Ecto neural progenitor cell (in vitro differentiated cells): ENCODE results near the gene PRKN.

Experiments used
- DNase-seq: peaks from one replicate; pipeline ENCODE4 v3.0.0-alpha.2; 2018; ENCODE audit warnings: low spot score

Gene PRKN

GRCh38 chr6:161961796-161962195 is 765.8 kb downstream of the PRKN start:
- no peak for DNase-seq

DNA sequence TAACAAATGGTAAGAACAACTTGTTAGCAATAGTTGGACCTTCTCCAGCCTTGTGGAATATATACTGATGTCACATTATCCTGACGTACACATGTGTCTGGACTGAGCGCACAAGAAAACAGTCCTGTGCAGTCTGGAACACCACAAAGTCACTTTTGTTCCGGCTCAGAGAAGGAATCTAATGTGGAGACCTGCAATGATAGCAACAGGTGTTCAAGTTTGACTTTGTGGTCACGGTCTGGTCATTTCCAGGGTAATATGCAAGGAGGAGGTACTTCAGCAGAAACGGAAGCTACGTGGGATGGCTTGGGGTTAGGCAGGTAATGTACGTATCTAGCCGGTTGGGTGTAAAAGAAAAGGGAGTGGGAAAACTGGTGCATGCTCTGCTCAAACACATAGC is 766.5 kb downstream of the PRKN start:
- DNase-seq = no peak

DNA sequence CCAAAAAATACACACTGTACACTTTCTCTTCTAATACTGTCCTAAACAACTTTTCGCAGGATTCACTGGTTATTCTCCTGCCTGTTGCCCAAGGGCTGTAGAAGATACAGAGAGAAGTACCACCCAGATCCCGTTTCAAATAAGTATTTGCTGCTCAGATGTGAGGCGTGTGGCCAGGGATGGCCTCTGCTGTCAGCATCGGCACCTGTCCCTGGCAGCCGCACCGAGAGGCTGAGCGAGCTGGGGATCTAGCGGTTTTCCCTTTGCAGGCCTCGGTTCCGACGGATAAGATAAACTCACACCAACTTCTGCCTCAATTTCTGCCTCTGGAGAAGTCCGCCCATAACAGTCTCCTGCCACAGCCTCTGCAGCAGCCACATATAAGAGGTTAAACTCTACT is 768.5 kb downstream of the PRKN start:
- DNase-seq = no peak

DNA sequence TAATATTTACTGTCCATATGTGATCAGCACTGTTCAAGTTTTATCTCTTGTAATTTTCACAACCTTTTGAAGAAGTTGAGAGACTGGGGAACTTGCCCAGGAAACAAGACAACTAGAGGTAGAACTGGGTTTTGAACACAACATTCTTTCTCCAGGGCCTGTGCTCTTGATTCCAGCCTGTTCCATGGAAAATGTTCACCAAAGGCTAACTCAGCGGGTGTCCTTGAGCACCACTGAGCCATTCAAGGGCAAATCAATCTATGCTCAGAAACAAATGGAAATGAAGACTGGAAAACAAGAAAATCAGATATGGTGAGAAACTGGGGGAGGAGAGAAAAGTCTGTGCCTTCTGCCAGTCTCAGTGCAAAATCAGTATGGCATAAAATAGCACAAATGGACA is 771.5 kb downstream of the PRKN start:
- DNase-seq = no peak

DNA sequence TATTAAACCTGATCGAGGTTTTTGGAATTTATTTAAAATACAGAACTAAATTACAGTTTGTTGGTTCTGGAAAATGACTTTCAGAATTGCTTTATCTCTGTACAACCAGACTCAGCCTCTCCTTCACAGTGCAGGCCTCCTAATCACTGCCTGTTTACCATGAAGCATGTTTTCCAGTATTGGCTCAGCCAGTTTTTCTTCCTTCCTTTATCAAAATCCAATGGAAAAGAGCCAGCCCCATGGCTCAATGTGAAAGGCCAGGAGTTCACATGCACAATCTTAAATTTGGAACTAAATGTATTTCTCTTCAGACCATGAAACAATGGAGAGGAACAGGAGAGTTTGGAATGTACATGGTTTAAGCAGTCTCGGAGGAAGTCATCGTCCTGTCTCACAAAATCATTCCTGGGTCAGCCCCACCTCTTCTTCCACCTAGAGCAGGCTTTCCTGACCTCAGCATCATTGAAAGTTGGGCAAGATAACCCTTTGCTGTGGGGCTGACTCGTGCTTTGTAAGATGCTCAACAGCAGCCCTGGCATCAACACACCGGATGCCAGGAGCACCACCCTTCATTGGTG is 772.8 kb downstream of the PRKN start:
- no peak for DNase-seq

DNA sequence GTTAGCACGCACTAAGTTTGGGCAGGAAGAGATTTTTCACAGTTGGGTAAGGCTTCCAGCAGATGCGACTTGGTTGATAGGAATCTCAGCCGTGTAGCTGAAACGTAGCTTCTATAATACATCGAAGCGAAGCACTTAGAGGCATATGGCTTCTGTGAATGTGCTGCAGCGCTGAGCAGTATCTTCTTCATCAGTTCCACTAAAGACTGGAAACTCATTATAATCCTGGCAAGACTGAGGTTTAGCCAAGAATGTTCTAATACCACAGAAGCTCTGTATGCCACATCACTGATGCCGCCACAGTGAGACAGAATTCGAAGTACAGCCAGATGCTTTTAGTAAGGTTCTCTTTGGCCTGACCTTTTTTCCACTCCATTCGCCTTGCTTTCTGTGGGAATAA is 773.5 kb downstream of the PRKN start:
- no peak for DNase-seq

DNA sequence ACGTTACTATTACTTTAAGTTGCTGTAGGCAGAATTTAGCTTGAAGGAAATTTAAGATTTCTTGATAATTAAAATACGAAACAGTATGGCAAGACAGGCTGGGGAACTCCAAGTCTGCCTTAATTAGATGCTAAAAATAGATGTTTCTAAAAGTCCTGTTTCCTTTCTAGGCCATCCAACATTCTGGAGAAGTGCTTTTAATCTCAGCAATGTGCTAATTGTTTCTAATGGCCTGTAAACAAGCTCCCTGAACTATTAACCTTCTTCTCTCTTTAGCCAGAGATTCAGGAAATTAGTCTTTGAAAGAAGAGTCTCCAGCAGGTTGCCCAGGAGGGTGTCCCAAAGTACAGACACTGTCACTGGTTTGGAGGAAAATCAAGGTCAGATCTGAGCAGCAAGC is 776.4 kb downstream of the PRKN start:
- no peak for DNase-seq

- DNase-seq = no peak
Observed at GRCh38 chr6:161949531-161949930, 778.0 kb downstream of the PRKN start.

DNA sequence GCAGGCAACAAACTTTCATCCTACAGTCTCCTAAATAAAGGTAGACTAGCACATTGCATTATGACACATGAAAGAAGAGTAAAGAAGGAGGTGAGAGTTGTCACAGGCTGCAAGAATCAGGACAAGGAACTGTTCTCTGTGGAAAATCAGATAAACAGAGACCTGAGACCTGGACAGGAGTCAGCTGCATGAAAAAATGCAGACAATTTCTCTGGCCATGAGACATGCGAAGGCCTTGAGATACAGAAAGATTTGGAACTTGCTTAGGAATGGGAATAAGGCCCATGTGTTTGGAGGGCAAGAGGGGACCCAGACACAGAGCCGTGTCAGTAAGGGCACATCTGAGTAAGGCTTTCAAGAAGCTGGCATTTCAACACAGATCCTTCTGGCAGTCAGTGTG is 779.1 kb downstream of the PRKN start:
- DNase-seq = no peak

- DNase-seq = no peak
Observed at GRCh38 chr6:161947371-161947770, 780.2 kb downstream of the PRKN start.

- no peak for DNase-seq
Observed at GRCh38 chr6:161946461-161946860, 781.1 kb downstream of the PRKN start.

- DNase-seq = no peak
Observed at GRCh38 chr6:161943561-161943960, 784.0 kb downstream of the PRKN start.

GRCh38 chr6:161941565-161941964 is 786.0 kb downstream of the PRKN start:
- DNase-seq = no peak

- no peak for DNase-seq
Observed at GRCh38 chr6:161940519-161940918, 787.0 kb downstream of the PRKN start.

DNA sequence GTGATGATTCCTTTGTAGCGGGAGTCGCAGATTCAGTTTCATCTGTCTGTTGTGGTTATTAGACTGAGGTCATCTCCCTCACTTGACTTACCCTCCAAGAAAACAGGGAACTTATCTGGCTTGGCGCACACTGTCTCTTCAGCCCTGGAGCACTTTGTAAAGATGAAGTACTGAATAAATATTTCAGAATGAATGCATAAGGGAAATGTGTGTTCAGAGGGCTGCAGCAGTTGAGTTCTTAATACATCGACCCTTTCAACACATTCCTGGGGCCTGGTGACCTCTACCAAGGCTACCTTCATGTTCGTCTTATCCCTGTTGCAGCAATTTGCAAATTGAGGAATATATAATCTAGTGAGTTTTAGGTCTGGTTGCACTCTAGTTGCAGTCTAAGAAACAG is 801.2 kb downstream of the PRKN start:
- DNase-seq = no peak

DNA sequence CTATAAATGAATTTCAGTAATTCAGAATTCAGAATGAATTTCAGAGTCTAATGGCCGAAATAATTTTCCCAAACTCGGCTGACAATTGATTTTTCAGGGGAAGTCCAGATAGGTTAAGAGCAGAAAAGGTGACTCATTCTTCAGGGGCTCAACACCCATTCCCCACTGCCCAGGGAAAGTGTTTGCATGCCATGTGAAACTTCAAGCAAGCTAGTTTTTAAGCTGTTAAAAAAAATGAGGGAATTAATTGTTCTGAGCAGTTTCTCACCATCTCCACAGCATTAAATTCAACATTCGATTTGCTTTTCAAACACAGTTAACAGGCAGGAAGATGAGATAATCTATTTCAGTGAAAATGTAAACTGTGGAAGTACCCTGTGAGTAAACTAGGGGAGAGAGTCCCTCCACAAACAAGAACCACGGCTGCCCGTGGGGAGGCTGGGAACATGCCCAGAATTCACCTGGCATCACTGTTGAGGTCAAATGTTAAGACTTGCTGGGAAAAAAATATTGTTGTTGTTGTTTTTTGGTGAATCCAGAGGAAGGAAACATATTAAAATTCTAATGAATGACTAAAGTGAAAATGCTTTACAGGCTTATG is 803.0 kb downstream of the PRKN start:
- no peak for DNase-seq

DNA sequence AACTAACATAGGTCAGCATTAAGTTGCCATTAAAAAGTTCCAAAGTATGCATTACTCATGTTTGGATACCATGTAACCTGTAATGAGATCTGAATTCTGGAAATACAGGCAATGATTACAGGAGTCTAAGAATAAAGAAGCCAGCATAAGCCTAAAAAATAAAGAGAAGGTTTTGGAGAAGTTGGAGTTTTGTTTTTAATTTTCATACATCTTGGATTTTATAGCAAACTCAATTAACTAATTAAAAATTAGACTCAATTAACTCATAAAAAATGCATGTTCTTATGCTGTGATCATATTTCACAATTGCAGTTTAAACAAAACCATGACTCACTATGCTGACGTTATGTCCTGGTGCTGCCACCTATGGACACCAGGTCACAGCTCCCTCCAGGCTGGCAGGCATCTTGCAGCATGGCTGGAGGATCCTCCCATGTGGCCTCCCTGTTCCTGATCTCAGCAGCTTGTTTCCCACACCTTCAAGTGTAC is 804.9 kb downstream of the PRKN start:
- no peak for DNase-seq

DNA sequence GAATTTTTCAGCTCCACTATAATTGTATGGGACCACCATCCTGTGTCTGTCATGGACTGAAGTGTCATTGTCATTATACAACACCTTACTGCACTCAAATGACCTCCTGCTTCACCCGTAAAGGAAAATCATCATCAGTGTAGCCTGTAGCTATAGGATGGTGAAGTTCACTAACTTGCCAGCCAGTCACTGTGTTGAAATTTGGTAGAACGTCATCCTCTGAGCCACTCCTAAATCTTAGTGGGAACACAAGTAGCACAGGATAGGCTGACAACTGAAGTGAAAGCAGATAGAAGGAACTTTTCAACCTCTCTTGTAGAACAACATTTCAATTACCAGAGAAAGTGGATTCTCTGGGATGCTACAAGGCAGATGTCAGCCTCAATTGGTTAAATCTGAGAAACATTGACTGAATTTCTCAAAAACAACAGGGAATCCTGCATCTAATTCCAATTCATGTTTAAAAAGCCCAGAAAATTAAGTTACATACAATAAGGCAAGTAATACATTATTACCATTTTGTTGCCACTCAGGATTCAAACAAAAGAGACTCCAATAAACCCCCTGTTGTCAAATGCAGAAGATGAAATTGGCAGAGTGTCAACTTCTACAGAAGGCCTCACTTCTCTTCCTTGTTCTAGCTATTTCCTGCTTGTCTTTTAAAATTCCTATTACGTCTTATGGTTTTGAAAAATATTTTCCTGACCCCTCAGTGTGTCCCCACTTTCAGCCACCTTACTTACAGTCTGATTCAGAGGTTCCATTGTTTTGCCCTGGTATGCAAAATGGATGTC is 805.8 kb downstream of the PRKN start:
- DNase-seq = no peak

- no peak for DNase-seq
Observed at GRCh38 chr6:161919691-161920090, 807.9 kb downstream of the PRKN start.

DNA sequence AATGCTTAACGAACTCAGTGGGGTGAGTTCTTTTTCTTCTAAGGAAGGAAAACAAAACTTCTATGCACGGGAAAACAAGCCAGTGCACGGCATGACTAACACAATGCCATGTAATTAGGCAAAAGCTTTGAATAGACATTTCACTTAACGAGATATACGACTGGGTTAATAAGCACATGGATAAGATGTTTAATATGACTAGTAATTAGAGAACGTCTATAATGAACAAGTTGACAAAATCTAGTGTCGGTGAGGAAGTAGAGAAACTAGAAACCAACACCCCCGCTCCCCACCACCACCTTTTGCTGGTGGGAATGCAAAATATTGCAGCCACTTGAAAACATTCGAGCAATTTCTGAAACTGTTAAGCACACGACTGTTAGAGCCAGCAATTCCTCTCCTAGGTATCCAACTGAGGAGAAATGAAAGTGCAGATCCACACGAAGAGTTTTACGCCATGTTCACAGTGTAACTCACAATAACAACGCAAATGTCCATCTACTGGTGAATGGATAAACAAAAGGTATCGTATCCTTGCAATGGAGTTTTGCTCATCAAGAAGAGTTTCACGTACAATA is 808.8 kb downstream of the PRKN start:
- no peak for DNase-seq

GRCh38 chr6:161918109-161918531 is 809.4 kb downstream of the PRKN start:
- DNase-seq = no peak

DNA sequence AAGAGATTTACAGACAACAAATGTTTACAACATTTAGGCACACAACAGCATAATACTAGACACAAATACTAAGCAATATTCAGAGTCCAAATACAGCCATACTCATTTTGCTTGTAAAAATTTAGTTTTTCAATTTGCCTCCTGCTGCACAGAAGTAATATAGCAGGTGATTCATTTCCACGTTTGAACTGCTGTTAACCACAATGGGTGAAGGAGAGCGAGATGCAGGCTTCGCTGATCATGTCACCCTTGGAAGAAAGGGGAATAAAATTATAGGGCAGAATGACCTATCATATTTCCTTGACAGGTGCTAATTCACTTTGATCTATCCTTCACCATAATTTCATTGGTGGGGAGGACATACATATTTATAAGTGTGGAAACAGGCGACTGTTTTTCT is 809.9 kb downstream of the PRKN start:
- DNase-seq = no peak

DNA sequence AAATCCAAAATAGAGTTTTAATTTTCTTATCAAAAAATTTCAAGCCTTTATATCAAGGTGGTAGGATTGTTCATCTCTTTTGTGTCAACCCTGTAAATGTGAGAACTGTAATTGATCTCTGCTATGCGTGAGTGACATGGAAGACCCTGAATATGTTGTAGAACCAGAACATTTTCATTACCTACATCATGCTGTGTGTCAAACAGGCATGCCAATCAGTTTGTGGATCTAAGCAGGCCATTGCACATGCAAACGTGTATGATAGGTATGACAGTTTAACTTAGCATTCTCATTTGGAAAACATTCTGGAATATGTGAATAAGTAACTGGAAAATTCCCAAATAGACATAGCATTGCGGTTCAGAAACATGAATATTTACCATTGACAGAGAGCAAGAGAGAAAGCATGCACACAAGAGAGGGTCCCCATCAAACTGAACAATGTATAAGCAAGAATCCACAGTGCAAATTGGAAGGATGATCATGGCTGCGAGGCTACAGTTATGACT is 812.1 kb downstream of the PRKN start:
- DNase-seq = no peak
